NB4 (cell line): ENCODE data around the gene MAJIN.

ENCODE experiments used
- CTCF ChIP-seq: IDR thresholded peaks from one replicate; pipeline ENCODE4 v1.5.1; 2012; ENCODE audit warnings: low read depth, low read length
- POLR2A ChIP-seq: IDR thresholded peaks from 2 replicates; pipeline ENCODE4 v1.6.1; 2011; ENCODE audit warnings: mild to moderate bottlenecking; ENCODE audit not compliant: insufficient read length; ENCODE audit errors: extremely low read depth

GRCh38 chr11:64925536-64926436 is 46.1 kb downstream of the MAJIN start:
- TF ChIP-seq CTCF, result no peak
- TF ChIP-seq POLR2A, result no peak
